CD4-positive, alpha-beta T cell (primary cell): Measurements from ENCODE around the gene OR52L1. TPM values are rescaled to one million over a fixed set of nuclear protein-coding genes. Genes with fewer than 3 reads are reported as not detected.

Experiments used
- ATAC-seq: fragments of 200-7000 bp; cut with Tn5 transposase; one replicate; pipeline ENCODE4 v1.10.0; 2022; ENCODE audit warnings: mild to moderate bottlenecking; ENCODE audit not compliant: poor library complexity
- CTCF ChIA-PET: fragments of 350-600 bp; sonication (Branson Sonifier 250); formaldehyde crosslinking; loops from one replicate; lab custom pipeline; 2021; ENCODE audit warnings: antibody characterized with exemption, inconsistent platforms; lab: Charles Lee
- POLR2A ChIA-PET: fragments of 350-600 bp; sonication (Branson Sonifier 250); formaldehyde crosslinking; loops from one replicate; lab custom pipeline; 2021; ENCODE audit warnings: antibody characterized with exemption, inconsistent platforms; lab: Charles Lee
- DNase-seq, 14 experiments: peaks; one replicate each; pipeline ENCODE4 v3.0.0-alpha.2; 2013 to 2020; ENCODE audit warnings: mixed read lengths in 2 of 14
- H3K27ac ChIP-seq, 2 donors: one replicate each; pipeline versions ENCODE4 v1.5.1 to v1.7.0; 2013; ENCODE audit warnings: low read length in 2 of 2, low read depth in 1 of 2, mild to moderate bottlenecking in 1 of 2
- H3K27me3 ChIP-seq, 2 experiments: 1 replicate in 1 of 2; 2 replicates in 1 of 2; pipeline versions ENCODE4 v1.6.1 to v1.7.0; 2013; ENCODE audit warnings: low read length in 2 of 2, control low read depth in 1 of 2, mild to moderate bottlenecking in 1 of 2, moderate library complexity in 1 of 2; ENCODE audit not compliant: insufficient read depth in 2 of 2, control insufficient read depth in 1 of 2
- H3K36me3 ChIP-seq: one replicate; pipeline ENCODE4 v1.6.1; 2013; ENCODE audit warnings: low read length, control low read depth; ENCODE audit not compliant: insufficient read depth
- H3K4me1 ChIP-seq: one replicate; pipeline ENCODE4 v1.6.1; 2013; ENCODE audit warnings: low read length, control low read depth; ENCODE audit not compliant: insufficient read depth
- H3K4me3 ChIP-seq: one replicate; pipeline ENCODE4 v1.5.1; 2013; ENCODE audit warnings: mild to moderate bottlenecking, low read length, moderate library complexity
- H3K9me3 ChIP-seq, 2 experiments: 1 replicate in 1 of 2; 2 replicates in 1 of 2; pipeline versions ENCODE4 v1.6.1 to v1.7.0; 2013; ENCODE audit warnings: low read length in 2 of 2, mild to moderate bottlenecking in 2 of 2, control low read depth in 1 of 2, moderate library complexity in 1 of 2; ENCODE audit not compliant: control insufficient read depth in 1 of 2, insufficient read depth in 1 of 2
- H3K27ac Mint-ChIP-seq: one replicate; pipeline ENCODE4 v1.8.0; 2020; ENCODE audit warnings: mixed read lengths
- H3K27me3 Mint-ChIP-seq: one replicate; pipeline ENCODE4 v1.8.0; 2021; ENCODE audit warnings: mixed read lengths
- H3K36me3 Mint-ChIP-seq: one replicate; pipeline ENCODE4 v1.8.0; 2021; ENCODE audit warnings: low read depth, mixed read lengths
- H3K4me1 Mint-ChIP-seq: one replicate; pipeline ENCODE4 v1.8.0; 2021; ENCODE audit warnings: low read depth, mixed read lengths
- H3K4me3 Mint-ChIP-seq: one replicate; pipeline ENCODE4 v1.8.0; 2020; ENCODE audit warnings: mild to moderate bottlenecking, mixed read lengths
- H3K9me3 Mint-ChIP-seq: one replicate; pipeline ENCODE4 v1.8.0; 2020; ENCODE audit warnings: mixed read lengths
- intact Hi-C, 2 experiments: fragments of 100-400 bp; cut with DNase I in 1 of 2; cut with micrococcal nuclease in 1 of 2; formaldehyde crosslinking; loops; one replicate each; pipeline versions ENCODE4 v1.15.1 to v1.9.0; 2023 to 2025; cut with DNase I, micrococcal nuclease
- total RNA-seq, 174 experiments: library from RNA in 2 of 174; stranded (reverse) in 2 of 174; gene quantifications; one replicate each; pipeline ENCODE4 v1.2.3 and lab custom pipeline; 2021 to 2026
- TF ChIP-seq, protein P1 (sequence below): fragments of 200-600 bp; IDR thresholded peaks from one replicate; pipeline ENCODE4 v1.8.0; 2022; ENCODE audit warnings: antibody characterized with exemption, mild to moderate bottlenecking

The OR52L1 gene
- total RNA-seq, 2 experiments from 2014 or later, result not detected

DNA sequence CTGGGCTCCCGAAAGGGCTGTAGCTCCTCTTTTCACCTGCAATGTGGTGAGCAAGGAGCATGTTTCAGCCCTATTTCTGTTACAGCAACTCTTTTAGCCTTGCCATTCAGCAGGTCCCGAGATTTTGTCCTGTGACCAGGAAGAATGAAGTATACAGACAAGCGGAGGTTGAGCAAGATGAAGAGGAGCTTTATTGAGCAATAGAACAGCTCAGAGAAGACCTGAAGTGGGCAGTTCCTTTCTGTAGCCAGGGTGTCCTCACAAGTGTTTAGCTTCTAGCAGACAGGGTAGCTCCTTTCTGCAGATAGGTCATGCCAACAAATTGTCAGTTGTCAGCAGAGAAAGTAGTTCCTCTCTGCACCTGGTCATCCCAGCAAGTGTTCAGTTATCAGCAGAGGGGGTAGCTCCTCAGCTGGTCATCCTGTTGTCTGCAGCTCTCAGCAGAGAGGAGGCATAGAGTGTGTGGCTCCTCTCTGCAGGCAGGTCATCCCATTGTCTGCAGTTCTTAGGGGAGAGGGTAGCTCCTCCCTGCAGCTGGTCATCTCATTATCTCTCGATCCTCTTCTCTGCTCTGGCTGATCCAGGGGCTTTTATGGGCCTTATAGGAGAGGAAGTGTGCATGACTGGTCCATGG lies 25.4 kb upstream of the OR52L1 start:
- ATAC-seq, result no peak
- no peaks in the 10 kb centered on the region for H3K36me3 Mint-ChIP-seq
- Histone ChIP-seq H3K27me3 (peaks cover 2 to 4% of the 10 kb centered on the region in 2 experiments), H3K27ac (no peak overlapping the region), H3K4me1 (no peaks in the 10 kb centered on the region), H3K9me3 (peaks cover 0 to 11% of the 10 kb centered on the region in 2 experiments), H3K36me3 (no peaks in the 10 kb centered on the region), H3K4me3 (no peak overlapping the region)
- ChIA-PET POLR2A (no interaction called here), CTCF (no interaction called here)
- no peak overlapping the region for H3K4me3 Mint-ChIP-seq
- peaks cover 37% of the 10 kb centered on the region for H3K27me3 Mint-ChIP-seq
- no peak overlapping the region for H3K27ac Mint-ChIP-seq
- H3K9me3 Mint-ChIP-seq, result peaks cover 6% of the 10 kb centered on the region
- TF ChIP-seq, protein P1, sequence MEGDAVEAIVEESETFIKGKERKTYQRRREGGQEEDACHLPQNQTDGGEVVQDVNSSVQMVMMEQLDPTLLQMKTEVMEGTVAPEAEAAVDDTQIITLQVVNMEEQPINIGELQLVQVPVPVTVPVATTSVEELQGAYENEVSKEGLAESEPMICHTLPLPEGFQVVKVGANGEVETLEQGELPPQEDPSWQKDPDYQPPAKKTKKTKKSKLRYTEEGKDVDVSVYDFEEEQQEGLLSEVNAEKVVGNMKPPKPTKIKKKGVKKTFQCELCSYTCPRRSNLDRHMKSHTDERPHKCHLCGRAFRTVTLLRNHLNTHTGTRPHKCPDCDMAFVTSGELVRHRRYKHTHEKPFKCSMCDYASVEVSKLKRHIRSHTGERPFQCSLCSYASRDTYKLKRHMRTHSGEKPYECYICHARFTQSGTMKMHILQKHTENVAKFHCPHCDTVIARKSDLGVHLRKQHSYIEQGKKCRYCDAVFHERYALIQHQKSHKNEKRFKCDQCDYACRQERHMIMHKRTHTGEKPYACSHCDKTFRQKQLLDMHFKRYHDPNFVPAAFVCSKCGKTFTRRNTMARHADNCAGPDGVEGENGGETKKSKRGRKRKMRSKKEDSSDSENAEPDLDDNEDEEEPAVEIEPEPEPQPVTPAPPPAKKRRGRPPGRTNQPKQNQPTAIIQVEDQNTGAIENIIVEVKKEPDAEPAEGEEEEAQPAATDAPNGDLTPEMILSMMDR, result no peak
- DNase-seq, result no peak
- intact Hi-C loops, result no loop called here
- H3K4me1 Mint-ChIP-seq, result no peaks in the 10 kb centered on the region

DNA sequence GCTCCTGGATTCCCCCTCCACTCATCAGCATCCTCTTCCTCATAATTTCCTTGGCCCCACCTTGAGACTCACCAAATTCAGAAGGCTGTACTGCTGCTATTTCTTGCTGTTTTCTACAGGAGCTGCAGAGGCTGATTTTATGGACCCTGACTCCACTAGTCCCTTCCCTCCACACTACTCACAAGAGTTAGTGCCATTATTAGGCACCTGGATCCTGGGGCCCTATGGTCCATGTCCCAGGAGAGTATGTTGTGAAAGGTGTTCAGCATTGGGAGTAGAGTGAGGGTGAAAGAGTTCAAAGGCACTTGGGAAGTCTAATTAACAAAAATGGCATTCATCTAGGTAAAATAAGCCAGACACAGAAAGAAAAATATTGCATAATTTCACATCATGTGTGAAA lies 20.1 kb upstream of the OR52L1 start, which contains the start of gene OR56A4:
OR56A4 (minus strand) TSS at position 101 of the 400 bp plus-strand sequence. CDS start 3,954 bp downstream, outside the sequence.
- no peak within 1 kb of the TSS for H3K4me3 ChIP-seq
- Mint-ChIP-seq H3K4me3 (no peak within 1 kb of the TSS), H3K36me3 (no peaks in the 10 kb centered on the region), H3K27ac (no peak within 1 kb of the TSS), H3K27me3 (peaks cover 26% of the 10 kb centered on the region), H3K4me1 (no peaks in the 10 kb centered on the region), H3K9me3 (no peaks in the 10 kb centered on the region)
- ATAC-seq (no peak), DNase-seq (no peak)
- H3K9me3 ChIP-seq, result no peaks in the 10 kb centered on the region
- ChIA-PET POLR2A (no interaction called here), CTCF (no interaction called here)
- H3K4me1 ChIP-seq, result no peaks in the 10 kb centered on the region
- no peak within 1 kb of the TSS for H3K27ac ChIP-seq
- intact Hi-C loops, result no loop called here
- TF ChIP-seq, protein P1, result no peak
- H3K27me3 ChIP-seq, result peaks cover 2 to 4% of the 10 kb centered on the region in 2 experiments
- no peaks in the 10 kb centered on the region for H3K36me3 ChIP-seq

DNA sequence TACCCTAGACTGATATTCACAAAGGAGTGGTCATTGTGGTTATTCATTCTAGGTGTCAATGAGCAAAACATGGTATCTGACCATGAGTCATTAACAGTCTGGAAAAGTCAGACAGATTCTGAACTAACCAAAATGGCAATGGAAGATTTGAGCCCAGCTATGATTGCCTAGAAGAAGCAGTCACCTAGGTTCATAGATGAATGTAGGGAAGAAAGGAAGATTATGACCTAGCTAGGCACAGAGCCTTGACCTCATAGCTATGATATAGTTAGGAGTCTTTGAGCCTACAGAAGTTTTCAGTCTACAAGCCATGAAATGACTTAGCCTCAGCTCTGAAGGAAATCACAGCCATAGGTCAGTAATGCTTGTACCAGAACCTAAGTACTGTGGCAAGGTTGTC lies 19.6 kb upstream of the OR52L1 start:
- Mint-ChIP-seq H3K36me3 (no peaks in the 10 kb centered on the region), H3K27ac (no peak overlapping the region), H3K4me1 (no peaks in the 10 kb centered on the region), H3K27me3 (peaks cover 25% of the 10 kb centered on the region), H3K9me3 (no peaks in the 10 kb centered on the region), H3K4me3 (no peak overlapping the region)
- Histone ChIP-seq H3K4me3 (no peak overlapping the region), H3K36me3 (no peaks in the 10 kb centered on the region), H3K4me1 (no peaks in the 10 kb centered on the region), H3K27ac (no peak overlapping the region), H3K27me3 (peaks cover 2% of the 10 kb centered on the region in 2 experiments), H3K9me3 (no peaks in the 10 kb centered on the region)
- ChIA-PET CTCF (no interaction called here), POLR2A (no interaction called here)
- intact Hi-C loops, result no loop called here
- DNase-seq, result no peak
- no peak for ATAC-seq
- TF ChIP-seq, protein P1, result no peak
